GM23248 (cell line): ENCODE data around the gene SIRT4.

Source experiments
- EZH2 ChIP-seq: fragments of 200-600 bp; sonication (generic); IDR thresholded peaks from 2 replicates; pipeline ENCODE4 v1.6.1; 2018; ENCODE audit warnings: antibody characterized with exemption, mild to moderate bottlenecking; ENCODE audit not compliant: insufficient read depth, poor library complexity, severe bottlenecking
- EZH2phosphoT487 ChIP-seq: fragments of 200-600 bp; sonication (generic); IDR thresholded peaks from 2 replicates; pipeline ENCODE4 v1.6.1; 2018; ENCODE audit warnings: antibody characterized with exemption, moderate library complexity, mild to moderate bottlenecking, low read depth; ENCODE audit not compliant: insufficient read depth

DNA sequence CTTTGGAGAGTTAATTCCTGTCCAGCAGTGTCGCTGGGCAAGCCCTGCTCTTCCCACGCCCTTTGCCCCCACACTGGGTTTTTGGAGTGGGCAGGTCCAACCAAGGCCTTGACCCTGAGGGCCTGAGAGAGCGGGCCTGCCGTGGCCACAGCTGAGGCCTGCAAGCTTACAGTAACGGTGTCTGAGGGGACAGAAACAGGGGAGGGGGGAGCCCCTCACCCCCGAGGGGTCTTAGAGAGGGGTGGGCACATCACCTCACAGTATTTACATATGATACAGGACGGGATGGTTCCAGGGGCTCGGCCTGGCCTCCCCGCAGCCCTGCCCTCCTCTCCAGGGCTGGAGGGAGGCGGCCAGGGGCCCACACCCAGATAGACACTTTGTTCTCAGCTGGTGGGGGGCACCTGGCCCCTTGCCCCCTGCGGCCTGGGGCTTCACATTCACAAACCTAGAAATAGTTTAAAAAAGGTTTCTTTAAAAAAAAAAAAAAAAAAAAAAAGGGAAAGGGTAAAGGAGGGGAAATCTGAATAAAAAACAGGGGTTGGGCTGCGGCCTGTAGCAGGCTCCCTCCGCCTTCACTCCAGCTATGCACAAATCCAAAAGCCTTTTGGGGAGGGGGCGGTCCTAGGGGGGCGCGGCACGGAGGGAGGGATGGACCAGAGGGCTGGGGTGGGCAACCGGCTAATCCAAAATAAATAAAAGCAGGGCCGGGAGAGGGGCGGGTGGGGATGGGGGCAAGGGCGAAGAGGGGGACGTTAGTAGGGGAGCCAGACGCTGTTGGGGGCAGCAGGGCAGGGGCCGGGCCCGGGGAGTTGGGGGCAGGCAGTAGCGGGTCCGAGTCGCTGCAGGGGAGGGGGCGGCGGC, 40.3 kb downstream of the SIRT4 start:
- TF ChIP-seq EZH2phosphoT487 (no peak), EZH2 (no peak)
